Measurements from ENCODE around the gene CYP46A1. TPM values are rescaled to one million over a fixed set of nuclear protein-coding genes. Genes with fewer than 3 reads are reported as not detected.
A peak's percentile ranks its signal among the peaks of the same experiment; 100 is the strongest.

The CYP46A1 gene
- total RNA-seq, 1 donor from 2014 or later = 3.1 TPM

DNA sequence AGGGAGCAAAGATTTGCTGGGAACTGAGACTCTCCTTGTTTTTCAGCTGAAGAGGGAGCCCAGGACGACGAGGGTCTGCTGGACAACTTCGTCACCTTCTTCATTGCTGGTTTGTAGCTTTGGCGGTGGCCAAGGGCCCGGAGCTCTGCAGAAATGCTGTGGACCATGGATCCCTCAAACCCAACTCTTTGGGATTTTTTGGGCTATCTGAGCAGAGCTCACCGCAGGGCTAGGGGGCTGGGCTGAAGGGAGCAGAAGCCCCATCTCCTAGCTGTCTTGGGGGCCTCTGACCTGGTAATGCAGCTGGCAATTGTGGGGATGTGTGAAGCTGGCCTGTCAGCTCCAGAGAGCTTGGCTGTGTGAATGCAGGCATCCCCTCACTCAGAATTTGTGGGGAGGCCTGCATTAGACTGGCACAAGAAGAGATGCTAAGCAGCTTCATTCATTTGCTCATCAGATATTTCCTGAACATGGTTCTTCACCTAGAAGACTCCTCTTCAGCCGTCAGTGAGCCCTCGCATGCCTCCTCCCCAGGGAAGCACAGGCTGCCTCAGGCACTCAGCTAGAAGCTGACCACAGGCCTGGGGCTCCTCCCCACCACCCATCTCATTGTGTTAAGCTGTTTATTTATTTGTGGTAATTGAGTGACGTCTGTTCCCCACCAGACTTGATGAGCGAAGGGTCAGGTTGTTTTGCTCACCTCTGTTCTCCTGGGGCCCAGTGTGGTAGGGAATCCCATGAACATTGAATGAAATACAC is 32.2 kb downstream of the CYP46A1 start:
- no peak for DNase-seq

DNA sequence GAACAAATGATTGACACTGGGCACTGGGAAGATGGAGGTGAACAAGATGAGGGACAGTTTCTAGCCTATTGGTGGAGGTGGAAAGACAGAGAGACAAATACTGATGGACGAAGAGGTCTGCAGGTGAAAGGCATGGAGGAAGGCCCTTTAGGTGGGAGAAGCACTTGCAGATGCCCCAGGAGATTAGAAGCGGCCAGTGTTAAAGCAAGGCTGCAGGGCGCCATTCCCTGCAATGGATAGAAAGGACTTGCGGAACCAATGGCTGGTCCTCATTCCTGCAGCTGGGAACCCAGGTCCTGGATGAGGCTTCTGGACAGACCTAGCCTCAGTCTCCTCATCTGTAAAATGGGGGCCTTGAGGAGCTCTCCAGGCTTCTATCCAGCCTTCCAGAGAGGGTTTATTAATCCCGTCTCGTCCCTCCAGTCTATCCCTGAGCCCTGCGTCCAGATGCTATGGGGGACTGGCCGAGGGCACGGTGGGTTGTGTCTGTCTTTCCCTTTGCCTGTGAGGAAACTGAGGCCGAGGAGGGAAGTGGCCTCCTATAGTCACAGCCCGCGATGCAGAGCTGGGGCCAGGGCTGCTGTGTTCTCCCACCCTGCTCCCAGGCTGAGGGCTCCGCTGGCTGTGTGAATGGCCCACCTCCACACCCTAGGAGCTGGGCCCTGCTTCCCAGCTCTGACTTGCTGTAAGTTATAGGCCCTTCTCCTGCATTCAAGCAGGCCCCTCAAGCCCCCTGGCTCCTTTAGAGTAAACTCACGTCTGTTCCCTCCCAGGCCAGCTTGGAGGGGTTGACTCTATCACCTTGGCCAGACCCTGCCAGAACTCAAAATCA is 33.0 kb downstream of the CYP46A1 start:
- DNase-seq = no peak

DNA sequence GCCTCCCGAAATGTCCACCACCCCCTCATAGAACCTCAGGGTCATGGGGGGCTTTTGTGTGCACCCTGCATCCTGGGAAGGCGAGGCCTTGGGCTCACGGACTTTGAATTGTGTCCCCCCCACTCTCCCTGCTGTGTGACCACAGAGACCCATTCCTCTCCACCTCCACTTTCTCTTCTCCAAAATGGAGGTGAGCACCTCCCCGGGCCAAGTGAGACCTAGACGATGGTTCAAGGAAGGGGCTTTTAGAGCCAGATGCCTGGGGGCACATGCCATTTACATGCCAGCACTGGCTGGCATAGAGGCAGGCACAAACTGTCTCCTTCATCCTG is 33.5 kb downstream of the CYP46A1 start:
- no peak for DNase-seq

DNA sequence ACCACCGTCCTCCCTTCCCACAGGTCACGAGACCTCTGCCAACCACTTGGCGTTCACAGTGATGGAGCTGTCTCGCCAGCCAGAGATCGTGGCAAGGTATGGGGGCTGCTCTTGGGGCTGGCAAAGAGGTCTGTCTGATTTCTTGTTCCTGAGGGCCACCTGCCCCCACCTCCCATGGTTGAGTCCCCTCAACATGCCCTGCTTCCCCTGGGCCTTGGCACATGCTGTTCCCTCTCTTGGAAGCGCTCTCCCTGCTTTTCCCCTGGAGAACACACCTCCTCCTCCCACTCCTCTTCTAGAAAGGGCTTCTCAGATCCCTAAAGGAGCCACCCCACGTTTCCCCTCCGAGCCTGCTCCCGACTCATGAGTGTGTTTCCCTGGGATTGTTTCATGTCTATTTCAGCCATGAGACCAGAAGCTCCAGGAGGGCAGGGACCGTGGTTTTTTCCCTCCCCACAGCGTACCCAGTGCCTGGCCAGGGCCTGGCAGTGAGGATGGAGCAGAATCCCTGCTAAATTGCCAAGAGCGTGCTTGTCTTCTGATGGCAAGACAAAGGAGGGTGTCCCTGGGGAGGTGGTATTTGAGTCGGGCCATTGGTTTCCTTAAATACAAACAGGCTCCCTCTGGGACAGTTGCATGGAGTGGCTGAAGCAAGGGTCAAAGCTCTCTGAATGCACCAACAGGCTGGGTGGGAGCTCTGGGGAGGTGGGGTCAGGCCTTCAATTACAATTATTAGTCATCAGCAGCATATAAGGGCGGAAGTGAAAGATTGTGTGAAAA is 34.1 kb downstream of the CYP46A1 start:
- DNase-seq = no peak

DNA sequence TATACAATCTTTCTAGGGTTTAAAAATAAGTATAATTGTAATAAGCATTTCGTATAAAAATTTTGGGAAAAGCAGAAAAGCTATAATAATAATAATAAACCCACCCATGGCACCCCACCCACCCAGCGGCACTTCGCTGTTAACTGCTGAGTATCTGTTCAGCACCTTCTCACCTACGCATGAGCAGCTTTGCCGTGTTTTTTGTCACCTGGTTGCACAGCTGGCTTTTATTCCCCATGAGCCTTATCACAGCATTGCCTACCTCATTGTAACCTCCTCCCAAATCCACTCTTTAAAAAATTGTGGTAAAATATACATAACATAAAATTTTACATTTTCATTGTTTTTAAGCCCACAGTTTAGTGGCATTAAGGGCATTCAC is 34.7 kb downstream of the CYP46A1 start:
- no peak for DNase-seq

DNA sequence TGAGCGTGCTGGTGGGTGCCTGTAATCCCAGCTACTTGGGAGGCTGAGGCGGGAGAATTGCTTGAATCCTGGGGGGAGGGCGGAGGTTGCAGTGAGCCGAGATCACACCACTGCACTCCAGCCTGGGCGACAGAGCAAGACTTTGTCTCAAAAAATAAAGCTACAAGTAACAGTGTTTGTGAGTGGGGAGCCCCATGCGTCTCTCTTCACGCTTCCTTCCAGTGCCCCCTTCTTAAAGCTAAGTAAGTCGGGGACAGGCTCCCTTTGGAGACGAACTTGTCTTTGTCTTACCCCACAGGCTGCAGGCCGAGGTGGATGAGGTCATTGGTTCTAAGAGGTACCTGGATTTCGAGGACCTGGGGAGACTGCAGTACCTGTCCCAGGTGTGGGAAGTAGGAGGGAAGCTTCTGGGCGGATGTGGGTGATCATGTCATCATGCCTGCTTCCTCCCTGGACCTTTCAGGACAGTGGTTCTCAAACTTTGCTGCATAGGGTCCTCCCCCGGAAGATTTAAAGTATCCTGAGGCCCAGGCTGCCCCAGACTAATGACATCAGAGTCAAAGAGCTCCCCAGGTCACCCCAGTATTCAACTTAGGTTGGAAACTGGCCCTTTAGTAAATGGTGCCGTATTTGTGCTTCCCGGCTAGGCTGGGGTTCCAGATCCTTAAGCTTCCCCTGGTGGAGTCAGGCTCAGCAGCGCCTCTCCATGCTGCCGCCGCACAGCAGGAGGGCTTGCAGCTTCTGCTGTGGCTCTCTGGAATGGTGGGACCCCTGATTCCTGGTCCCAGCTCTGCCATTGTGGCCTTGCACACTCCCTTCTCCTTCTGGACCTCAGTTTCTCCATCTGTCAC is 37.1 kb downstream of the CYP46A1 start:
- DNase-seq = no peak

DNA sequence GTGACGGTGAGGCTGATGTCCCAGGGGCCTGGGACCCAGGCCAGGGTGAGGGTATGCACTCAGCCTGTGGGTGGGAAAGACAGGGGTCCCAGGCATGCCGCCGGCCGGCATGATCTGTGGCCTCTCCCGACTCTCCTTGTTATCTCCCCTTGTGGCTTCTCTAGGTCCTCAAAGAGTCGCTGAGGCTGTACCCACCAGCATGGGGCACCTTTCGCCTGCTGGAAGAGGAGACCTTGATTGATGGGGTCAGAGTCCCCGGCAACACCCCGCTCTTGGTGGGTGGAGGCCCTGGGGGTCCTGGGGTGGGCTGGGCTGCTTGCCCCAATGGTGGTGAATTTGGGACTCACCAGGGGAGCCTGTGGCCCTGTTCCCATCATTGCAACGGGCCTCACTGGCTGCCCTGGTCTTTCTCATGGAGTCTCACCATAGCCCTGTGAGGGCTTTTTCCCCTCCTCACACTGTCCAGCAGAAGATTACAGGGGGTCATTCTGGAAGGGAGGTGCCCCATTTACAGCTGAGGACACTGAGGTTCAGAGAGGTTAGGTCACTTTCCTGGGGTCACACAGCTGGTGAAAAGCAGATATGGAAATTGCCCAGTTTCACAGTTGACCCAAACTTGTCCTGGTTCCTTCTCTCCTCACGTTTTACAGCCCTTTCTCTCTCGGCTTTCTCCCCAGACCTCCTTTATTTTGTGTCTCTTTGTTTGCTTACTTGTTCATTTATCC is 37.9 kb downstream of the CYP46A1 start:
- DNase-seq = no peak

DNA sequence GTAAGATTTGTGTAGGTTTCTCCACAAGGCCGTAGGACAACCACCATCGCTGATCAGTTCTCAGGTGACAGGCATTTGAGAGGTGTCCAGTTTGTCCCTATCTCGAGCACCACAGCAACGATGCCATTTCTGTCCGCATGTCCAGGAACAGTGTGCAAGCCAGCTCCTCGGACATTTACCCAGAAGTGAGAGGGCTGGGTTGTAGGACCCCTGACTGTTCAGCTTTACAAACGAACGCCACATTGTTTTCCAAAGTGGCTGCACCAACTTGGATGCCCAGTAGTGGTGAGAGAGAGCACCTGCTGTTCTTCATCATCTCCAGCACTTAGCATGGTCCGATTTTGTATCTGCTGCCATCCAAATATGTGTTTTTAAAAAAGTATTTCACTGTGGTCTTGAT is 38.6 kb downstream of the CYP46A1 start:
- DNase-seq = no peak

DNA sequence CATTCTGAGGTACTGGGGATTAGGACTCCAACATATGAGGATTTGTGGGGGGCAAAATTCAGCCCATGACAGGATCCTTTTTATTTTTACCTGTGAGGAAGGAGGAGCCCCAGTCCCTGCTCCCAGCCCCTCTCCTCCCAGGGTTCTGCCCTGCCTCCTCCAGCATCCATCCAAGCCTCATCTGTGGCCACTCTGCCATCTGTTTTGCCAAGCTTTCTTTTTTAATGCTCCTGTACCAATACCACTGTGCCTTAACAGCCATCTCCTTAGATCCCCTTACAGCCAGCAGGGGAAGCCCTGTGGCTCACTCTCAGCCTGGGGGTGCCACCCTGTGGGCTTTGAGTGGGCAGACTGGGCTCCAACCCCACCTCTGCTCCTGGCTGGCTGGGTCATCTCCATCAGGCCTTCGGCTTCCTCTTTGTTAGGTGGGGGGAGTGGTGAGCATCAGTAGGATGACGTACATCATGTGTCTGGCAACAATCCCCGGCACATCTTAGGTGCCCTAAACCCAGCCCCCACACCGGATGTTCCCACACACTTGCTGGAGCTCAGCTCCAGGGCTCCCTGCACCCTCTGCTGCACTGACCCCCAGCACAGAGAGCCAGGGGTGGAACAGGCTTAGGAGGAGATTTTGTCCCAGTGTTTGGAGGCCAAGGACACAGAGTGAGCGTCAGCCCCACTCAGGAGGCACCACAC is 40.2 kb downstream of the CYP46A1 start:
- DNase-seq = no peak

DNA sequence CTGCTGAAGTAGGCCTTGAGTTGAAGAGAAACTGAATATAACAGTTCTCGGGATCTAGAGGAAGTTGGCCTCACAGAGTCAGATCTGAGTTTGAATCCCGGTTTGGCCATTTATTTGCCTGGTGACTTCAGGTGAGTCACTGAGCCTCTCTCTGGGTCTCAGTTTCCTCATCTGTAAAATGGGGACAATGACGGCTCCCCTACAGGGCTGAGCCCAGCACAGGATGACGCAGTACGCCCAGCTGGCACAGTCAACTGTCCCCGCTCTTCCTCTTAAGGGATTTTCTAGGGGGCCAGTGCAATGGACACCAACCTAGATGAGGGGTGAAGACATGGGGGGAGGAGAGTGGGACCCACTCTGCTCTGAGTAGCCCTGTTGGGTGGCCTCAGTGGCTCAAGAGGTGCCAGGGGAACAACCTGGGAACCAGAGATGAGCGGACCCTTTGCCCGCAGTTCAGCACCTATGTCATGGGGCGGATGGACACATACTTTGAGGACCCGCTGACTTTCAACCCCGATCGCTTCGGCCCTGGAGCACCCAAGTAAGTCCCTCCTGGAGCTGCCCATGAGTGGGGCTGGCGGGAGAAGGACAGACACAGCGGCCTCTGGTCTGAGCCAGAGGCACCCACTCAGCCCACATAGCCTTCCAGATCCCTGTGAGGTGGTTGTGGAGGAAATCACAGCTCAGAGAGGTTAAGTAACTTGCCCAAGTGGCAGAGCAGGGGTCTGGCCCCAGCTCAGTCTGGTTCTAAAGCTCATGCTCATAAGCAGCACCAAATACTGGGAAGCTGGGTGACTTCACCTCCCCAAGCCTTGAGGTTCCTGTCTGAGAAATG is 41.1 kb downstream of the CYP46A1 start:
- no peak for DNase-seq

DNA sequence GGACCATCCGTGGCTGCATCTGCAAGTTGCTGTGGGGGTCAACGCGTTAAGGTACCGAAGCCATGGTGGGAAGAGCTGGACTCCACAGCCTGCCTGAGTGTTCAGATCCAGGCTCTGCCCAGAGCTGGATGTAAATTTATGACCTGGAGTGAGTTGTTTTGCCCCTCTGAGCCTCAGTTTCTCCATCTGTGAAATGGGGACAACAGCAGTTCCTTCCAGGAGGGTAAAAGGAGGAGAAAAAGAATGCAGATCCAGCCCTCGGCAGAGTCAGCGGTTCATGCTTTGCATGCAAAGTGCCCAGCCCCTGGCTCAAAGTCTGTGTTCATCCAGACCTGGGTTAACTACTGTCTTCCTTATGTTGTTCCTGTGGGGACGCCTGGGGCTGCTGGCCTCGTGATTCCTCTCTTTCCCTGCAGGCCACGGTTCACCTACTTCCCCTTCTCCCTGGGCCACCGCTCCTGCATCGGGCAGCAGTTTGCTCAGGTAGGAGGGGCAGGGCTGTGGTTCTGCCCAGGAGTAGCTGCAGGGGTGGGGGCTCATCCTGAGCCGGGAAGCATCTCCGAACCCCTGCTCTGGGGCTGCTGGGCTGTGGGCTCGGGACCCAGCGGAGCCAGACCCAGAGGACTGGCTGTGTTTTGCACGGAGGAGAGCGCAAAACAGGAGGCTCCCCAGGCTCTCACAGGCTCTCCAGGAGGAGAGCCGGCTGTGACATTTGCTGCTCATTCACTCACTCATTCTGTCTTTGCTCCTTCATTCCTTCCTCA is 41.9 kb downstream of the CYP46A1 start:
- no peak for DNase-seq

DNA sequence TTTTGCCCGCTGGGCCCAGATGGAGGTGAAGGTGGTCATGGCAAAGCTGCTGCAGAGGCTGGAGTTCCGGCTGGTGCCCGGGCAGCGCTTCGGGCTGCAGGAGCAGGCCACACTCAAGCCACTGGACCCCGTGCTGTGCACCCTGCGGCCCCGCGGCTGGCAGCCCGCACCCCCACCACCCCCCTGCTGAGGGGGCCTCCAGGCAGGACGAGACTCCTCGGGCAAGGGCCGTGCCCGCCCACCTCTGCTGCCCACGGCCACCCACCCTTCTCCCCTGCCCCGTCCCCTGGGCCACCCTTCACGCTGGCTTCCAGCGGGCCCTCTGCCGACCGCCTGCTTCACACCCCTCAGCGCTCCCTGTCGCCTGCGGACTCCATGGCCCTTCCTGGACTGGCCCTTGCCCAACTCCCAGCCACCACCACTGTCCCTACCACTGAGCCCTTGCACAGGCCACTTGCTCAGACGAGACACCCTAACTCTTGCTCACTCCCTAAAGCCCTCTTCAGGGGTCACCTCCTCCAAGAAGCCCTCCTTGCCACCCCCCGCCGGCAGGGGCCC is 42.5 kb downstream of the CYP46A1 start:
- no peak for DNase-seq

DNA sequence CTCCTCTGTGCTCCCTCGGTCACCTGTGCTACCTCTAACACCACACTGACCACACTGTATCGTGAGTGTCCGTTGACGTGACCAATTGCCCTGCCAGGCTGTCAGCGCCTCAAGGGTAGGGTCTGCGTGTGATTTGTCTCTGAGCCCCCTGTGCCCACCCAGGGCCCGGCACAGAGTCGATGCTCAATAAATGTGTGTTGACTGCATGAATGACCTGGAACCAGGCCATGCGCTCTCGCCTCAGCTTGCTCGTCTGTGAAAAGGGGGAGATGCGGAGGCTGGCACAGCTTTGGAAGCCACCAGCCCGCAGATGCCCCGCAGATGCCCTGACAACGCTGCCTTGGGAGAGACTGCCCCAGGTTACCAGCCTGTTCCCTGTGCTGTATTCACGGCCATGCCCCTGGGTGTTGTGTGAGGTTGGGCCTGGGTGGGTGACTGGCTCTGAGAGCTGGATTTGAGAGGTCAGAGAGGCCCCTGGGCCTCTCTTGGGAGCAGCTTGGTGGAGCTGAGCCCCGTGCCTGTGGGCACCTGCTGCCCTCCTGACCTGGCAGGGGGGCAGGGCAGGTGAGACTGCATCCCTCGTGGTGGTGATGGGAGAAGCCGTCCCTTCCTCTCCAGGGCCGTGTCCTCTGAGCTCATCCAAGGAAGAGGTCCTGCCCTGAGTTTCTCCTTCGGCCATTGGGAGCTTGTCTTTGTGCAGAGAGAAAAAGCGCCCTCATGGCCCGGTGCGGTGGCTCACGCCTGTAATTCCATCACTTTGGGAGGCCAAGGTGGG is 43.2 kb downstream of the CYP46A1 start:
- DNase-seq = no peak

DNA sequence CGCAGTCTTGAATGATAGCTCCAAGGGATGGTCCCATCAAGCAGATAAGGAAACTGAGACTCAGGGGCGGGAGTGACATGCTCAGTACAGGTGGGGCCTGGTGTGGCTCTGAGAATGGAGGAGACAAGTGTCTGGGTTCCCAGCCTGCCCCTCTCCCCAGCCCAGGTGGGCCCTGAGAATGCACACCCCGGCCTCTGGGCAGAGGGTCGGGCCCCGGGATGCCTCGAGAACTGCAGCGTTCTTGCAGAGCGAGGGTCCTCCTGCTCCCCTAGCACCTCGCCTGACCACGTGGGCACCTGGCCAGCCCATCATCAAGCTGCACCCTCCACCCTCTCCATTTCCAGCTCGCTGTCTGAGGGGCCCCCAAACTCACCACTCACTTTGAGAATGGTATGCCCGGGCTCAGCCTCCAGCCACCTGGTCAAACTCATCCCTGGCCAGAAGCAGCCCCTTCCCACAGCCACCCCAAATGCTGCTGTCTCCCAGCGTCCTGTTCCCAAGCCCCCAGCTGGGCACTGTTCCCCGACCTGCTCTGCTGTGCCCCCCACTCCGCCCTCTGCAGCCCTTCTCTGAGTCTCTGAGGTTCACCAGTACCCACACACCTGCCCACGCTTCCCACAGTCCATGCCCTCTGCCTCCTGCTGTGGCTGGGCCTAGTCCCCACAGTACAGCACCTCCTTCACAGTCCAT is 44.3 kb downstream of the CYP46A1 start:
- no peak for DNase-seq

DNA sequence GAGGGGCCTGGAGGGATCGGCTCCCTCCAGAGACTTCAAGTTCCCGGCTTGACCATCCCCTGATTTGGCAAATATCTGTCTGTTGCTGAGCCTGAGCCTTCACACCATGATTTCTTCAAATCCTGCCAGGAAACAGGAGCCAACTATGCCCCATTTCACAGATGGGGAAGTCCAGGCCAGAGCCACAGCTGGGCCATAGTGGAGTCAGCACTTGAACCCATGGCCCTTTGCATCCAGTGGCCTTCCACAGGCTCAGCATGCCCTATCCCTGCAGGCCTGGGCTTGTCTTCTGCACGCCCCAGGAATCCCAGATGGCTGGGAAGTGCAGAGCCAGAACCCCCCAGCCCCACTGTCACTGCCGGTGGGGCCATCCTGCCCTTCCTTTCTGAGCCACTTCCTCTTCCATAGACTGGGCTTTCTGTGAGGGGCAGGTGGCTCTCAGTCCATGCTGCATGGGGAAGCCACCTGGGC is 44.9 kb downstream of the CYP46A1 start:
- DNase-seq = no peak

DNA sequence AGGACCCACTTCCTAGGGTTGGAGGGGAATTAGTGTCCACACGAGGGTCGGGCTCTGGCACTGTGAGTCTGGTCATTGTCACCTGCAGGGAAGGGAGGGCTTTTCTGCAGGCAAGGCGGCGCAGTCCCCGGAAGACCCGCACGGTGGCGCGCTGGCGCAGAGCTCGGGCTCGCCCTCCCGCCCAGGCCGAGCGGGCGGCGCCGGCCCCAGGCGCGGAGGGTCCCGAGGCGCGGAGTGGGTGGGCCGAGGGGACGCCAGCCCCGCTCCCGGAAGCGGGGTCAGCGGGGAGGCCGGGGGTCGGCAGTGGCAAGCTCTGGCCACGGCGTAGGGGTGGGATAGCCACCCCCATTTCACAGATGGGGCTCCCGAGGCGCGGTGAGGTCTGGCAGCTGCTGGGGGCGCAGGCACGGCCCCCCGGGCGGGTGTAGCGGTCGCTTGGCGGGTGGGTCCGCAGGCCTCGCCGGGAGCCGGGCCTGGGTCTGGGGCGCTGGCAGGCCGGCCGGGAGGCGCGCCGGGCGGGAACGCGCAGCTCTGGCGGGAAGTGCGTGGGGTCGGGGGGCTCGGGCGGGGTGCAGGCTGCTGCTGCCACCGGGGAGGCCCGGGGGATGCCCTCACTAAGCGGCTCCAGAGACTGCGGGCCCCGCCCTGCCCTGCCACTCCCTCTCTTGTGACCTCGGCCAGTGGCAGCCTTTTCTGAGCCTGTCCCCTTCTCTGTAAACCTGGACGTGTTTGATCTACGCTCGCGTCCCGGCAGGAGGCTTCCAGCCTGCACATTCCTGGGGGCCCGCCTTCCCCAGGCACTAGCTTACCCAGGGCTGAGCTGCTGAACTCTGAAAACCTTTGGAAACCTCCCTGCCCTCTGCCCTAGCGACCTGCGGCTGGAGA is 46.1 kb downstream of the CYP46A1 start:
- peak; percentile 80 for DNase-seq

All from tongue (tissue), 2 donors.